WTC11 (cell line): ENCODE data around the gene TCP1. TPM values are rescaled to one million over a fixed set of nuclear protein-coding genes. Genes with fewer than 3 reads are reported as not detected.
"Not testable (repeated sequence)": the region's sequence is repeated elsewhere in the genome, so short reads cannot be mapped to it uniquely, and the experiment has no call there.

Experiments
- ATAC-seq: fragments of 200-7000 bp; cut with Tn5 transposase; 2 replicates; pipeline ENCODE4 v1.10.0; 2021; ENCODE audit warnings: mild to moderate bottlenecking, moderate library complexity
- CTCF ChIA-PET: fragments of 300-600 bp; sonication (Branson Sonifier 250); formaldehyde crosslinking; loops from one replicate; lab custom pipeline; 2021; ENCODE audit warnings: antibody characterized with exemption; lab: Charles Lee
- POLR2A ChIA-PET: fragments of 350-600 bp; sonication (Branson Sonifier 250); formaldehyde crosslinking; loops from one replicate; lab custom pipeline; 2021; ENCODE audit warnings: antibody characterized with exemption; lab: Charles Lee
- DNase-seq: peaks from one replicate; pipeline ENCODE4 v3.0.0; 2021; ENCODE audit warnings: low spot score
- H3K27ac Mint-ChIP-seq: 2 replicates; pipeline ENCODE4 v1.8.0; 2021; ENCODE audit warnings: mixed read lengths
- H3K27me3 Mint-ChIP-seq: 2 replicates; pipeline ENCODE4 v1.8.0; 2021; ENCODE audit warnings: low read depth, mild to moderate bottlenecking, moderate library complexity, mixed read lengths
- H3K36me3 Mint-ChIP-seq: 2 replicates; pipeline ENCODE4 v1.8.0; 2021; ENCODE audit warnings: mixed read lengths
- H3K4me1 Mint-ChIP-seq: 2 replicates; pipeline ENCODE4 v1.8.0; 2022; ENCODE audit warnings: mixed read lengths
- H3K4me3 Mint-ChIP-seq: 2 replicates; pipeline ENCODE4 v1.8.0; 2021; ENCODE audit warnings: mild to moderate bottlenecking, moderate library complexity, mixed read lengths
- H3K9me3 Mint-ChIP-seq: 2 replicates; pipeline ENCODE4 v1.8.0; 2021; ENCODE audit warnings: mixed read lengths
- ATF1 ChIP-seq: sonication (generic); formaldehyde crosslinking; IDR thresholded peaks from 2 replicates; pipeline ENCODE4 v1.8.1; 2023; ENCODE audit warnings: mild to moderate bottlenecking, moderate library complexity, missing genetic modification reagents
- ATF3 ChIP-seq: sonication (generic); formaldehyde crosslinking; conservative IDR thresholded peaks from 2 replicates; pipeline ENCODE4 v1.8.1; 2022; ENCODE audit warnings: mild to moderate bottlenecking, missing genetic modification reagents
- ELF4 ChIP-seq: sonication (generic); formaldehyde crosslinking; IDR thresholded peaks from 2 replicates; pipeline ENCODE4 v1.8.1; 2022; ENCODE audit warnings: low read depth, mild to moderate bottlenecking, moderate library complexity, missing genetic modification reagents
- GABPB1 ChIP-seq: sonication (generic); formaldehyde crosslinking; IDR thresholded peaks from 2 replicates; pipeline ENCODE4 v1.8.1; 2023; ENCODE audit warnings: mild to moderate bottlenecking, missing genetic modification reagents
- MLX ChIP-seq: sonication (generic); formaldehyde crosslinking; IDR thresholded peaks from 2 replicates; pipeline ENCODE4 v1.8.1; 2023; ENCODE audit warnings: mild to moderate bottlenecking, missing genetic modification reagents, moderate library complexity
- SOX15 ChIP-seq: fragments of 250-450 bp; sonication (Bioruptor Pico); IDR thresholded peaks from 2 replicates; pipeline ENCODE4 v1.9.0; 2021; ENCODE audit warnings: mild to moderate bottlenecking
- TEAD1 ChIP-seq: sonication (generic); formaldehyde crosslinking; IDR thresholded peaks from 2 replicates; pipeline ENCODE4 v1.8.0; 2022; ENCODE audit warnings: mild to moderate bottlenecking, missing genetic modification reagents
- TP53 ChIP-seq: sonication (generic); formaldehyde crosslinking; IDR thresholded peaks from 2 replicates; pipeline ENCODE4 v1.8.1; 2023; ENCODE audit warnings: mild to moderate bottlenecking, missing genetic modification reagents
- USF1 ChIP-seq: sonication (generic); formaldehyde crosslinking; IDR thresholded peaks from 2 replicates; pipeline ENCODE4 v1.8.0; 2022; ENCODE audit warnings: mild to moderate bottlenecking, missing genetic modification reagents
- ZNF423 ChIP-seq: fragments of 250-450 bp; sonication (Bioruptor Pico); IDR thresholded peaks from 2 replicates; pipeline ENCODE4 v2.1.2; 2022; ENCODE audit warnings: mild to moderate bottlenecking, moderate library complexity
- ZNF425 ChIP-seq: fragments of 250-450 bp; sonication (Bioruptor Pico); conservative IDR thresholded peaks from 2 replicates; pipeline ENCODE4 v1.9.0; 2021; ENCODE audit warnings: mild to moderate bottlenecking
- ZNF512 ChIP-seq: sonication (generic); formaldehyde crosslinking; IDR thresholded peaks from 2 replicates; pipeline ENCODE4 v1.8.1; 2022; ENCODE audit warnings: missing genetic modification reagents, borderline replicate concordance
- ZNF671 ChIP-seq: fragments of 250-450 bp; sonication (Bioruptor Pico); IDR thresholded peaks from 2 replicates; pipeline ENCODE4 v1.8.0; 2021; ENCODE audit warnings: mild to moderate bottlenecking
- total RNA-seq: library from RNA; stranded (reverse); gene quantifications from 3 replicates; pipeline ENCODE4 v1.2.3, GENCODE V29; 2021
- TF ChIP-seq, protein P1 (sequence below): fragments of 250-450 bp; sonication (Bioruptor Pico); IDR thresholded peaks from 2 replicates; pipeline ENCODE4 v1.9.0; 2021; ENCODE audit warnings: mild to moderate bottlenecking
- TF ChIP-seq, protein P2 (sequence below): sonication (generic); formaldehyde crosslinking; IDR thresholded peaks from 2 replicates; pipeline ENCODE4 v1.8.0; 2023; ENCODE audit warnings: missing genetic modification reagents
- TF ChIP-seq, protein P3 (sequence below): sonication (generic); formaldehyde crosslinking; IDR thresholded peaks from 2 replicates; pipeline ENCODE4 v1.8.0; 2023; ENCODE audit warnings: mild to moderate bottlenecking, missing genetic modification reagents

Gene TCP1
- total RNA-seq, 1 experiment from 2014 or later, result 388 TPM

DNA sequence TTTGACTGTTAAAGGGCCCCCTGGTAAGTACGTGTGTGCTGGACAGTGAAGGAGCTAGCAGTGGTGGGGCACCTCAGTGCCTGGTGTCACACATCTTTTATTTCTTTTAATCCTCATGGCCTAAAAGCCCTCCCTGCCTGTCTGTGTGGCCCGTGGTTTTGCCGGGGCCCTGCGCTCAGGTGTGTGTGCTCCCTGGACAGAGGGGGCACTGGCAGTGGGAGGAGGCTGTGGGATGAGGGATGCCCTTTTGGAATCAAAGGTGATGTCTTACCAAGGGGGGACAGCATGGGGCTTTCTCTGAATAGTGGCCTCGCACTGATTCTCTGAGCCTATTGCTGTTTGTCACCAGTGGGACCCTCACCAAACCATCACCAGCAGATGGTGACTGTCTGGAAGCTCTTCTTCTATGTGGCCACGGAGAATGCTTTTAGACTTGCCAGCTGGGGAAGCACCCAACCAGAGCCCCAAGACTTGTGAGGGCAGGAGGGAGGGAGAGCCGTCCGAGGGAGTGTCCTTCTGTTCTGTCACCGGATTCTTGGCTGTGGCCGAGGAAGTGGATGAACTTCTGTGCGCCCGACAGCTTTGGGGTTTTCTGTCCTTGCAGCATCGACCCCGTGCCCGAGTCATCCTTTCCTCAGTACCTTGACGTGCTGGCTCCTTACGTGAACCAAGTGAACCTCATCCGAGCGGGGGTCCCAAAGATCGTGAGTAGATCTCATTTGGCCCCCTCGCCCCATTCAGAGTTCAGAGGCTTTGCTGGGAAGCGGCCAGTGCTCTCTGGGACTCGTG is 28.7 kb upstream of the TCP1 start:
- ATAC-seq, result no peak
- no peak overlapping the region for H3K27ac Mint-ChIP-seq
- peaks cover 29% of the 10 kb centered on the region for H3K4me1 Mint-ChIP-seq
- no peaks in the 10 kb centered on the region for H3K36me3 Mint-ChIP-seq
- H3K4me3 Mint-ChIP-seq, result no peak overlapping the region
- ChIA-PET CTCF (no interaction called here), POLR2A (no interaction called here)
- TF ChIP-seq MLX (CRISPR knock-in tag) (no peak), ATF1 (CRISPR knock-in tag) (no peak), ZNF671 (CRISPR knock-in tag) (no peak), ELF4 (CRISPR knock-in tag) (no peak), TP53 (no peak), GABPB1 (no peak), SOX15 (no peak), ATF3 (CRISPR knock-in tag) (no peak), TEAD1 (no peak), ZNF512 (CRISPR knock-in tag) (no peak), ZNF423 (CRISPR knock-in tag) (no peak), ZNF425 (CRISPR knock-in tag) (no peak), USF1 (CRISPR knock-in tag) (no peak)
- TF ChIP-seq, protein P1, sequence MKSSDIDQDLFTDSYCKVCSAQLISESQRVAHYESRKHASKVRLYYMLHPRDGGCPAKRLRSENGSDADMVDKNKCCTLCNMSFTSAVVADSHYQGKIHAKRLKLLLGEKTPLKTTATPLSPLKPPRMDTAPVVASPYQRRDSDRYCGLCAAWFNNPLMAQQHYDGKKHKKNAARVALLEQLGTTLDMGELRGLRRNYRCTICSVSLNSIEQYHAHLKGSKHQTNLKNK (CRISPR knock-in tag), result no peak
- TF ChIP-seq, protein P2, sequence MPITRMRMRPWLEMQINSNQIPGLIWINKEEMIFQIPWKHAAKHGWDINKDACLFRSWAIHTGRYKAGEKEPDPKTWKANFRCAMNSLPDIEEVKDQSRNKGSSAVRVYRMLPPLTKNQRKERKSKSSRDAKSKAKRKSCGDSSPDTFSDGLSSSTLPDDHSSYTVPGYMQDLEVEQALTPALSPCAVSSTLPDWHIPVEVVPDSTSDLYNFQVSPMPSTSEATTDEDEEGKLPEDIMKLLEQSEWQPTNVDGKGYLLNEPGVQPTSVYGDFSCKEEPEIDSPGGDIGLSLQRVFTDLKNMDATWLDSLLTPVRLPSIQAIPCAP, result no peak
- TF ChIP-seq, protein P3, sequence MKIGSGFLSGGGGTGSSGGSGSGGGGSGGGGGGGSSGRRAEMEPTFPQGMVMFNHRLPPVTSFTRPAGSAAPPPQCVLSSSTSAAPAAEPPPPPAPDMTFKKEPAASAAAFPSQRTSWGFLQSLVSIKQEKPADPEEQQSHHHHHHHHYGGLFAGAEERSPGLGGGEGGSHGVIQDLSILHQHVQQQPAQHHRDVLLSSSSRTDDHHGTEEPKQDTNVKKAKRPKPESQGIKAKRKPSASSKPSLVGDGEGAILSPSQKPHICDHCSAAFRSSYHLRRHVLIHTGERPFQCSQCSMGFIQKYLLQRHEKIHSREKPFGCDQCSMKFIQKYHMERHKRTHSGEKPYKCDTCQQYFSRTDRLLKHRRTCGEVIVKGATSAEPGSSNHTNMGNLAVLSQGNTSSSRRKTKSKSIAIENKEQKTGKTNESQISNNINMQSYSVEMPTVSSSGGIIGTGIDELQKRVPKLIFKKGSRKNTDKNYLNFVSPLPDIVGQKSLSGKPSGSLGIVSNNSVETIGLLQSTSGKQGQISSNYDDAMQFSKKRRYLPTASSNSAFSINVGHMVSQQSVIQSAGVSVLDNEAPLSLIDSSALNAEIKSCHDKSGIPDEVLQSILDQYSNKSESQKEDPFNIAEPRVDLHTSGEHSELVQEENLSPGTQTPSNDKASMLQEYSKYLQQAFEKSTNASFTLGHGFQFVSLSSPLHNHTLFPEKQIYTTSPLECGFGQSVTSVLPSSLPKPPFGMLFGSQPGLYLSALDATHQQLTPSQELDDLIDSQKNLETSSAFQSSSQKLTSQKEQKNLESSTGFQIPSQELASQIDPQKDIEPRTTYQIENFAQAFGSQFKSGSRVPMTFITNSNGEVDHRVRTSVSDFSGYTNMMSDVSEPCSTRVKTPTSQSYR (CRISPR knock-in tag), result no peak
- H3K9me3 Mint-ChIP-seq, result no peaks in the 10 kb centered on the region
- no peaks in the 10 kb centered on the region; the same call in 1 of the 2 replicates for H3K27me3 Mint-ChIP-seq
- no peak for DNase-seq

GRCh38 chr6:159816775-159817174 is 27.4 kb upstream of the TCP1 start:
- H3K4me3 Mint-ChIP-seq, DNase-seq, H3K36me3 Mint-ChIP-seq, H3K27me3 Mint-ChIP-seq, H3K9me3 Mint-ChIP-seq, POLR2A ChIA-PET, ATAC-seq: not testable (repeated sequence)
- Mint-ChIP-seq H3K4me1 (peaks cover 38% of the 10 kb centered on the region), H3K27ac (0 out of 2 replicates have a peak overlapping the region, but pooled peaks have one; percentile 44)
- CTCF ChIA-PET, result interaction anchor here (1.5 kb wide), 1 partner anchor 36 kb away, joined by 3 read pairs; no protein-coding TSS in a partner anchor
